Uterus (tissue), 4 donors: ENCODE data around the gene CHRNA5. TPM values are rescaled to one million over a fixed set of nuclear protein-coding genes. Genes with fewer than 3 reads are reported as not detected.

ENCODE experiments used
- DNase-seq, 2 donors: peaks; one replicate each; pipeline ENCODE4 v3.0.0-alpha.2; 2019 to 2020
- H3K27ac ChIP-seq, 2 donors: fragments of 200-600 bp; sonication (generic); 1 replicate in 1 of 2; 2 replicates in 1 of 2; pipeline ENCODE4 v1.5.1; 2016 to 2018
- H3K27me3 ChIP-seq, 2 donors: fragments of 200-600 bp; sonication (generic); one replicate each; pipeline ENCODE4 v1.5.1; 2018 to 2019; ENCODE audit warnings: control low read depth in 1 of 2
- H3K36me3 ChIP-seq, 2 donors: fragments of 200-600 bp; sonication (generic); one replicate each; pipeline ENCODE4 v1.5.1; 2019; ENCODE audit warnings: control low read depth in 1 of 2
- H3K4me1 ChIP-seq, 2 donors: fragments of 200-600 bp; sonication (generic); one replicate each; pipeline ENCODE4 v1.5.1; 2018 to 2019; ENCODE audit warnings: control low read depth in 1 of 2
- H3K4me3 ChIP-seq, 2 donors: fragments of 200-600 bp; sonication (generic); 1 replicate in 1 of 2; 2 replicates in 1 of 2; pipeline ENCODE4 v1.5.1; 2018 to 2019; ENCODE audit warnings: mild to moderate bottlenecking in 1 of 2
- H3K9me3 ChIP-seq, 2 donors: fragments of 200-600 bp; sonication (generic); one replicate each; pipeline ENCODE4 v1.5.1; 2019; ENCODE audit warnings: control low read depth in 1 of 2
- POLR2A ChIP-seq, 2 donors: fragments of 450-650 bp; IDR thresholded peaks; one replicate each; pipeline ENCODE4 v1.6.1; 2016; ENCODE audit warnings: antibody characterized with exemption in 2 of 2, mild to moderate bottlenecking in 1 of 2, moderate library complexity in 1 of 2
- intact Hi-C: fragments of 100-400 bp; cut with DNase I; formaldehyde crosslinking; loops from one replicate; pipeline ENCODE4 v1.15.1; 2023; ENCODE audit warnings: low total_unique reads
- total RNA-seq, 4 donors: library from RNA; depleted of rRNA in 3 of 4; stranded (reverse); fragments of >200 nt in 3 of 4; gene quantifications; one replicate each; pipeline versions ENCODE4 v1.1.0 to v1.2.4, GENCODE V29; 2014 to 2023
- TF ChIP-seq, protein P1 (sequence below), 4 experiments: fragments of 200-600 bp in 2 of 4; fragments of 450-650 bp in 2 of 4; sonication (generic) in 2 of 4; IDR thresholded peaks; one replicate each; pipeline ENCODE4 v1.5.1; 2016 to 2019; ENCODE audit warnings: antibody characterized with exemption in 4 of 4, mild to moderate bottlenecking in 2 of 4, moderate library complexity in 1 of 4
- donor health status: DM: yes; HTN: yes; CAD: no.

Gene CHRNA5
- total RNA-seq, 4 donors from 2014 or later = 2.0 to 4.2 (median 3.8) TPM; not detected in 1

DNA sequence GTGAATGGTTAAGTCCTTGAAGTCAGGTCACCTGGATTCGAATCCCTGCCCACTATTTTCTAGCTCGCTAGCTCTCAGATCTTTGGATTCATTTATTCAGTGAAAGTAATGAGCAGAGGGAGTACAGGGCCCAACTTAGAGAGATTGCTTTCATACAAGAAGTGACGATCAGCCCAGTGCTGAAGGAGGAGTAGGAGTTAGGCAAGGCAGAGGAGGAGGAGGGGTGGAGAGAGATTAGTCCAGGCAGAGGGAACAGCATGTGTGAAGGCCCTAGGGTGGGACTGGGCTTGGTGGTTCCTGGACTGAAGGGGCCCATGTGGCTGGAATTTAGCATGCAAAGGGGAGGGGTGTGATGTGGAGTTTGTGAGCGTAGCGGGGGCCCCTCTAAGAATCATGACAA is 3.8 kb upstream of the CHRNA5 start:
- H3K4me3 ChIP-seq = no peak overlapping the region
- H3K27ac ChIP-seq = no peak overlapping the region
- no peaks in the 10 kb centered on the region for H3K4me1 ChIP-seq
- no peak for TF ChIP-seq POLR2A (IDR thresholded peaks at IDR 0.05)
- TF ChIP-seq, protein P1, sequence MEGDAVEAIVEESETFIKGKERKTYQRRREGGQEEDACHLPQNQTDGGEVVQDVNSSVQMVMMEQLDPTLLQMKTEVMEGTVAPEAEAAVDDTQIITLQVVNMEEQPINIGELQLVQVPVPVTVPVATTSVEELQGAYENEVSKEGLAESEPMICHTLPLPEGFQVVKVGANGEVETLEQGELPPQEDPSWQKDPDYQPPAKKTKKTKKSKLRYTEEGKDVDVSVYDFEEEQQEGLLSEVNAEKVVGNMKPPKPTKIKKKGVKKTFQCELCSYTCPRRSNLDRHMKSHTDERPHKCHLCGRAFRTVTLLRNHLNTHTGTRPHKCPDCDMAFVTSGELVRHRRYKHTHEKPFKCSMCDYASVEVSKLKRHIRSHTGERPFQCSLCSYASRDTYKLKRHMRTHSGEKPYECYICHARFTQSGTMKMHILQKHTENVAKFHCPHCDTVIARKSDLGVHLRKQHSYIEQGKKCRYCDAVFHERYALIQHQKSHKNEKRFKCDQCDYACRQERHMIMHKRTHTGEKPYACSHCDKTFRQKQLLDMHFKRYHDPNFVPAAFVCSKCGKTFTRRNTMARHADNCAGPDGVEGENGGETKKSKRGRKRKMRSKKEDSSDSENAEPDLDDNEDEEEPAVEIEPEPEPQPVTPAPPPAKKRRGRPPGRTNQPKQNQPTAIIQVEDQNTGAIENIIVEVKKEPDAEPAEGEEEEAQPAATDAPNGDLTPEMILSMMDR (IDR thresholded peaks at IDR 0.05) = no peak
- intact Hi-C loops = no loop called here
- H3K36me3 ChIP-seq = no peaks in the 10 kb centered on the region
- H3K27me3 ChIP-seq = no peaks in the 10 kb centered on the region
- H3K9me3 ChIP-seq = no peaks in the 10 kb centered on the region
- DNase-seq = no peak

DNA sequence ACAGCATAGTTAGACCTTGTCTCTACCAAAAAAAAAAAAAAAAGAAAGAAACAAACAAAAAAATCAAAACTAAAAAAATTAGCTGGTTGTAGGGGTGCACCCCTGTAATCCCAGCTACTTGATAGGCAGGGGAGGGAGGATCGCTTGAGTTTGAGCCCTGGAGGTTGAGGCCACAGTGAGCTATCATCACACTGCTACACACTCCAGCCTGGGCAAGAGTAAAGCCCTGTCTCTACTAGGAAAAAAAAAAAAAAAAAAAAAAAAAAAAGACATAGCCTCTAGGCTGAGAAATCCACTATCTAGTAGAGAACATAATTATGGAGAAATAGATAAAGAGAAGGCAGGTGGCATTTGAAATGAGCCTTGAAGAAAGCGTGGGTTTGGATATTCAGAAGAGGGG is 2.2 kb upstream of the CHRNA5 start:
- H3K9me3 ChIP-seq = no peaks in the 10 kb centered on the region
- no peaks in the 10 kb centered on the region for H3K4me1 ChIP-seq
- intact Hi-C loops = no loop called here
- no peak overlapping the region for H3K4me3 ChIP-seq
- no peak for DNase-seq
- no peak overlapping the region for H3K27ac ChIP-seq
- H3K36me3 ChIP-seq = no peaks in the 10 kb centered on the region
- TF ChIP-seq, protein P1 (IDR thresholded peaks at IDR 0.05) = no peak
- no peak for TF ChIP-seq POLR2A (IDR thresholded peaks at IDR 0.05)
- no peaks in the 10 kb centered on the region for H3K27me3 ChIP-seq

DNA sequence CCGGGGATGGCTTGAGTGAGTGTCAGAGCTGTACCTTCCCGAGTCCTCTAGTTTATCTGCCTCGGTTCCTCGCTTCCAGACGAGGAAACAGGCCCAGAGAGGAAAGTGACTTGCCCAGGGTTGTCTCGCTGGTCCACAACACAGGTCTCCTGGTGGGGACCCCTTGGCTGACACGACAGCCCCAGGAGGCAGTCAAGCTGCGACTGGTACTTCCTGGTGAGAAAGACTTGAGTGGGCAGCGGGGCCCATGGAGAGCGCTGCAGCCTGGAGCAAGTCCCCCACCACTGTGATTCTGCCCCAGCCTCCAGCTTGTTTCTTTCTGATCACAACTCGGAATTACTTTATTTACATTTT is 600 bp upstream of the CHRNA5 start:
- Histone ChIP-seq H3K4me1 (no peaks in the 10 kb centered on the region), H3K27me3 (no peaks in the 10 kb centered on the region), H3K4me3 (no peak overlapping the region), H3K36me3 (no peaks in the 10 kb centered on the region), H3K9me3 (no peaks in the 10 kb centered on the region), H3K27ac (peak overlapping the region in 1 of 2 donors; percentile 5)
- intact Hi-C loops = no loop called here
- no peak for DNase-seq
- TF ChIP-seq, protein P1 (IDR thresholded peaks at IDR 0.05) = no peak
- TF ChIP-seq POLR2A (IDR thresholded peaks at IDR 0.05) = no peak

DNA sequence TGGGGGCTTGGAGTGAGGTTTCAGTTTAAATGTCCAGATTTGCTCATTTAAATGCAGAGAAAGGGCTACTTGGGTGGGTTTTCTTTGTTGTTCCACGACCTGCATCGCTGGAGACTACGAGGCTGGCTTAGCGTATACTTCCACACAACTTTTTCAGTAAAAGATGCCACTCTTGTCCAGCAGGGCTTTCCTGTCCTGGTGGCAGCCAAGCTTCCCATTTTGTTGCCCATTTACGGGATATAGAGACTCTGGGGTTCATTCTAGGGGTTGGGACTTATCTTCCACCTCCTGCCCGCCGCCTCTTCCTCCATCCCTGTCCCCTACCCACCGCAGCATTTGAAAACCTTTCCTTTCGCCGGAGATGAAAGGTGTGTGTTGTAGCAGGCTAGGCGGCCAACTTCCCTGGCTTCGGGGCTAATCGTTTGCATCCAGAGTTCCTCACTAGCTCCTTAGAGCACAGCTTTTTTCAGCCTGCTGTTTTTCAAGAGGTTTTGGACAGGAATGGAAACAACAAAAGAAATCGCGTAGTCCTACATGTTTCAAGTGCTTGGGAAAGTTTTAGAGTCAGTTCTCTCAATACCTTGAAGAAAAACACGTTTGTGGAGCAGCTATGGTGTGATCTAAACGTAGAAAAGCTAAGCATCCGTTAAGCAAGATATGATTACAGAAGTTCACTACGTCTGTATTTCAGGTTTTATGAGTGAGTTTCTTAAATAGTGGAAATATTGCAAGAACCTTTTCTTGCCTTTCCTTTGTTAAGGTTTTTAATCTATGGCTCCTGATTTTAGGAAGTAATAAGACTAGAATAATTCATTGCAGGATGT is 843 bp downstream of the CHRNA5 start:
- peak overlapping the region; percentile 49 to 58 for H3K27ac ChIP-seq
- TF ChIP-seq POLR2A (IDR thresholded peaks at IDR 0.05) = no peak
- TF ChIP-seq, protein P1 (IDR thresholded peaks at IDR 0.05) = peak in 1 of 4 experiments; percentile 5
- no peaks in the 10 kb centered on the region for H3K27me3 ChIP-seq

DNA sequence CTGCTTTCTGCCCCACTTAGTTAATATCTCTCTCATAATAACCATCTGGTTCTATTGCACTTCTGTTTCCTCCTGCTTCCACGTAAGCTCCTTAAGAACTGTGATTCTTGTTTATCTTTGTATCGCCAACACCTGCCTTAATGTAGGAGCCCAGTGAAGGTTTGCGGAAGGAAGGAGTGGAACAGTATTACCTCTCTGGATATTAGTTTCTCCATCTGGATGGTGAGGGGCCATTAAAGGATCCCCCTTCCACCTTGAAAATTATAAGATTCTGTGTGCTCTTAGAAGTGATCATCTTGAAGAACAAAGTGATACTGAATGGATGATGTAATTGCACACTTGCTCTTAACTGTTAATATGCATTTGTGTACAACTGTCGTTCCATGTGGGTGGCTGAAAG is 2.2 kb downstream of the CHRNA5 start:
- TF ChIP-seq, protein P1 (IDR thresholded peaks at IDR 0.05) = no peak
- TF ChIP-seq POLR2A (IDR thresholded peaks at IDR 0.05) = no peak
- Histone ChIP-seq H3K36me3 (no peaks in the 10 kb centered on the region), H3K9me3 (no peaks in the 10 kb centered on the region), H3K27ac (no peak overlapping the region), H3K4me1 (no peaks in the 10 kb centered on the region), H3K27me3 (no peaks in the 10 kb centered on the region), H3K4me3 (no peak overlapping the region)
- no peak for DNase-seq
- intact Hi-C loops = no loop called here

More for the DNA sequence above, 843 bp downstream of the CHRNA5 start:
- H3K4me1 ChIP-seq = no peaks in the 10 kb centered on the region
- intact Hi-C loops = no loop called here
- H3K9me3 ChIP-seq = no peaks in the 10 kb centered on the region
- DNase-seq = no peak
- peak overlapping the region; percentile 27 to 47 for H3K4me3 ChIP-seq
- no peaks in the 10 kb centered on the region for H3K36me3 ChIP-seq
